HCT116 (cell line): ENCODE measurements around the gene CNTROB. TPM values are rescaled to one million over a fixed set of nuclear protein-coding genes. Genes with fewer than 3 reads are reported as not detected.
A peak's percentile ranks its signal among the peaks of the same experiment; 100 is the strongest.

Source experiments
- ATAC-seq: fragments of 200-7000 bp; cut with Tn5 transposase; 2 replicates; pipeline ENCODE4 v1.9.1; 2020; ENCODE audit warnings: mild to moderate bottlenecking, moderate library complexity
- BruUV-seq: library from RNA; stranded (reverse); fragments of 400-500 nt; replicated peaks from 2 replicates; lab custom pipeline; 2021; lab: Mats Ljungman, UMichigan
- CTCF ChIA-PET: fragments of 300-600 bp; sonication (Branson Sonifier 250); formaldehyde crosslinking; loops from one replicate; lab custom pipeline; 2021; ENCODE audit warnings: antibody characterized with exemption; lab: Charles Lee
- POLR2A ChIA-PET: fragments of 300-600, 350-600 bp; sonication (Branson Sonifier 250); formaldehyde crosslinking; loops from one replicate; lab custom pipeline; 2021; ENCODE audit warnings: antibody characterized with exemption; lab: Charles Lee
- RAD21 ChIA-PET, 2 experiments: fragments of 300-600 bp; sonication (Branson Sonifier 250); formaldehyde crosslinking; loops; one replicate each; lab custom pipeline; 2023; ENCODE audit warnings: low total read pairs in 2 of 2; ENCODE audit not compliant: uncharacterized antibody in 2 of 2, unreplicated experiment in 2 of 2, low non-redundant PET in 1 of 2; lab: Charles Lee
- DNase-seq: peaks from one replicate; pipeline ENCODE4 v3.0.0-alpha.2; 2010; ENCODE audit warnings: low read depth, low spot score
- H2AFZ ChIP-seq: fragments of 200-600 bp; shearing (Covaris generic), sonication (generic); 2 replicates; pipeline ENCODE4 v1.6.1; 2017; ENCODE audit warnings: low read depth, mixed run types, mixed read lengths, antibody characterized with exemption, low read length; ENCODE audit not compliant: poor library complexity, severe bottlenecking
- H3K27ac ChIP-seq: 2 replicates; pipeline ENCODE4 v1.5.1; 2012; ENCODE audit warnings: low read depth, low read length
- H3K27me3 ChIP-seq: fragments of 200-600 bp; sonication (generic); 2 replicates; pipeline ENCODE4 v1.6.1; 2016; ENCODE audit warnings: mixed run types, low read length, mixed read lengths; ENCODE audit not compliant: insufficient read depth
- H3K36me3 ChIP-seq, 2 experiments: fragments of 200-500 bp in 1 of 2; fragments of 200-600 bp in 1 of 2; sonication (Bioruptor generic) in 1 of 2; sonication (generic) in 1 of 2; 2 replicates each; pipeline versions ENCODE4 v1.5.1 to v1.6.1; 2014 to 2016; ENCODE audit warnings: low read length in 2 of 2, inconsistent platforms in 1 of 2, mixed read lengths in 1 of 2, mixed run types in 1 of 2; ENCODE audit not compliant: insufficient read depth in 2 of 2, control insufficient read depth in 1 of 2
- H3K4me1 ChIP-seq, 2 experiments: fragments of 200-600 bp in 1 of 2; sonication (generic) in 1 of 2; 2 replicates each; pipeline versions ENCODE4 v1.5.1 to v1.6.1; 2012 to 2017; ENCODE audit warnings: low read length in 2 of 2, inconsistent platforms in 1 of 2, mild to moderate bottlenecking in 1 of 2, mixed read lengths in 1 of 2, mixed run types in 1 of 2, moderate library complexity in 1 of 2; ENCODE audit not compliant: insufficient read depth in 2 of 2, control insufficient read depth in 1 of 2
- H3K4me2 ChIP-seq: fragments of 200-600 bp; sonication (generic); 2 replicates; pipeline ENCODE4 v1.6.1; 2017; ENCODE audit warnings: mixed run types, low read length, mixed read lengths
- H3K4me3 ChIP-seq, 2 experiments: fragments of 200-600 bp in 1 of 2; sonication (generic) in 1 of 2; replicated peaks in 1 of 2; 2 replicates each; pipeline ENCODE4 v1.5.1; 2011 to 2016; ENCODE audit warnings: low read length in 2 of 2, control low read depth in 1 of 2, low read depth in 1 of 2, mild to moderate bottlenecking in 1 of 2, mixed read lengths in 1 of 2, mixed run types in 1 of 2
- H3K79me2 ChIP-seq: fragments of 200-600 bp; sonication (generic); 2 replicates; pipeline ENCODE4 v1.6.1; 2017; ENCODE audit warnings: mild to moderate bottlenecking, mixed run types, low read length, moderate library complexity, mixed read lengths; ENCODE audit not compliant: insufficient read depth
- H3K9ac ChIP-seq: fragments of 200-600 bp; sonication (generic); 2 replicates; pipeline ENCODE4 v1.6.1; 2016; ENCODE audit warnings: low read length, mixed read lengths
- H3K9me2 ChIP-seq: fragments of 200-600 bp; sonication (generic), shearing (Covaris generic); 2 replicates; pipeline ENCODE4 v1.6.1; 2017; ENCODE audit warnings: mixed run types, mild to moderate bottlenecking, moderate library complexity; ENCODE audit not compliant: insufficient read depth
- H3K9me3 ChIP-seq, 2 experiments: fragments of 200-500 bp in 1 of 2; fragments of 200-600 bp in 1 of 2; sonication (Bioruptor generic) in 1 of 2; sonication (generic) in 1 of 2; 2 replicates each; pipeline ENCODE4 v1.6.1; 2014 to 2017; ENCODE audit warnings: low read length in 2 of 2, mixed read lengths in 2 of 2, inconsistent platforms in 1 of 2, low read depth in 1 of 2, mild to moderate bottlenecking in 1 of 2, mixed run types in 1 of 2, moderate library complexity in 1 of 2; ENCODE audit not compliant: control insufficient read depth in 1 of 2, insufficient read depth in 1 of 2
- H4K20me1 ChIP-seq: fragments of 200-600 bp; sonication (generic), shearing (Covaris generic); 2 replicates; pipeline ENCODE4 v1.6.1; 2017; ENCODE audit warnings: mixed run types, mild to moderate bottlenecking, moderate library complexity; ENCODE audit not compliant: insufficient read depth
- CBX3 ChIP-seq: IDR thresholded peaks from 2 replicates; pipeline ENCODE4 v1.6.1; 2012; ENCODE audit warnings: low read depth
- EGR1 ChIP-seq: IDR thresholded peaks from 2 replicates; pipeline ENCODE4 v1.6.1; 2012; ENCODE audit warnings: low read depth
- ELF1 ChIP-seq: IDR thresholded peaks from 2 replicates; pipeline ENCODE4 v1.6.1; 2012; ENCODE audit warnings: low read depth, borderline replicate concordance
- EZH2 ChIP-seq: fragments of 200-600 bp; sonication (generic); IDR thresholded peaks from 2 replicates; pipeline ENCODE4 v1.6.1; 2017; ENCODE audit warnings: antibody characterized with exemption, mixed run types
- FOSL1 ChIP-seq: IDR thresholded peaks from 2 replicates; pipeline ENCODE4 v1.6.1; 2012; ENCODE audit warnings: low read depth
- JUND ChIP-seq: IDR thresholded peaks from 2 replicates; pipeline ENCODE4 v1.6.1; 2012
- MAX ChIP-seq: IDR thresholded peaks from 2 replicates; pipeline ENCODE4 v1.6.1; 2012
- POLR2A ChIP-seq: IDR thresholded peaks from 2 replicates; pipeline ENCODE4 v1.7.0; 2011; ENCODE audit warnings: borderline replicate concordance; ENCODE audit not compliant: insufficient read depth, insufficient read length; ENCODE audit errors: extremely low read depth
- REST ChIP-seq: IDR thresholded peaks from 2 replicates; pipeline ENCODE4 v1.6.1; 2012; ENCODE audit warnings: low read depth
- SIN3A ChIP-seq: IDR thresholded peaks from 2 replicates; pipeline ENCODE4 v1.6.1; 2012; ENCODE audit warnings: low read depth
- SRF ChIP-seq: IDR thresholded peaks from 2 replicates; pipeline ENCODE4 v1.6.1; 2012; ENCODE audit warnings: low read depth
- TCF7L2 ChIP-seq: IDR thresholded peaks from 2 replicates; pipeline ENCODE4 v1.7.0; 2011; ENCODE audit warnings: borderline replicate concordance, inconsistent platforms; ENCODE audit not compliant: insufficient read depth, insufficient read length; ENCODE audit errors: extremely low read depth
- ZNF274 ChIP-seq: fragments of 200-500 bp; sonication (Bioruptor generic); IDR thresholded peaks from 2 replicates; pipeline ENCODE4 v1.6.1; 2014; ENCODE audit warnings: mild to moderate bottlenecking, low read depth, low read length, inconsistent platforms
- intact Hi-C: fragments of 100-400 bp; cut with micrococcal nuclease; formaldehyde crosslinking; loops from 2 replicates; pipeline ENCODE4 v1.10.0; 2022
- total RNA-seq: library from RNA; stranded (reverse); gene quantifications from one replicate; pipeline ENCODE4 v1.2.1, GENCODE V29; 2021; ENCODE audit not compliant: unreplicated experiment

CNTROB gene
- total RNA-seq, 1 experiment from 2014 or later = 54.6 TPM

- no peaks in the 10 kb centered on the region for H4K20me1 ChIP-seq
- no peak for ATAC-seq
Measured at GRCh38 chr17:7915179-7915610, 16.8 kb upstream of the CNTROB start.

GRCh38 chr17:7915611-7916384 lies 16.2 kb upstream of the CNTROB start, which contains the start of gene RNF227:
Gene RNF227 (minus strand): TSS chr17:7916289. CDS start chr17:7916195, 94 bp downstream.
- H3K27me3 ChIP-seq = no peaks in the 10 kb centered on the region
- H3K4me3 ChIP-seq = peak within 1 kb of the TSS; percentile 19 to 28
- peak within 1 kb of the TSS; percentile 62 for H3K4me2 ChIP-seq
- H3K9ac ChIP-seq = 0 out of 2 replicates have a peak within 1 kb of the TSS, but pooled peaks have one; percentile 13
- H2AFZ ChIP-seq = no peak within 1 kb of the TSS
- ATAC-seq = peak; percentile 63
- POLR2A ChIA-PET = interaction anchor here (1.0 kb wide), 1 partner anchor 77 kb away, joined by 3 read pairs; no protein-coding TSS in a partner anchor
- no peaks in the 10 kb centered on the region for H3K9me3 ChIP-seq
- H3K4me1 ChIP-seq = peaks cover 10 to 28% of the 10 kb centered on the region in 2 experiments; a peak in 3 of 4 replicates
- no TSS peak for BruUV-seq
- H3K79me2 ChIP-seq = no peaks in the 10 kb centered on the region
- CTCF ChIA-PET = interaction anchor here (1.7 kb wide), 1 partner anchor 126 kb away, joined by 5 read pairs; no protein-coding TSS in a partner anchor
- H4K20me1 ChIP-seq = no peaks in the 10 kb centered on the region
- DNase-seq = peak; percentile 63
- intact Hi-C loops = no loop called here
- RAD21 ChIA-PET = no interaction called here
- peak within 1 kb of the TSS; percentile 38; the same call in 1 of the 2 replicates for H3K27ac ChIP-seq
- peaks cover 2 to 3% of the 10 kb centered on the region in 2 experiments; a peak in 1 of 4 replicates for H3K36me3 ChIP-seq
- H3K9me2 ChIP-seq = no peaks in the 10 kb centered on the region
- TF ChIP-seq MAX (peak; percentile 93), ELF1 (no peak), CBX3 (0 out of 2 replicates have a peak, but pooled peaks have one; percentile 35), JUND (no peak), TCF7L2 (no peak), POLR2A (no peak), REST (no peak), EGR1 (0 out of 2 replicates have a peak, but pooled peaks have one; percentile 34), SRF (no peak), SIN3A (no peak), EZH2 (no peak), ZNF274 (no peak)

More at GRCh38 chr17:7915179-7915610, 16.8 kb upstream of the CNTROB start:
- intact Hi-C loops = no loop called here
- Histone ChIP-seq H3K27me3 (no peaks in the 10 kb centered on the region), H3K4me1 (peaks cover 10 to 28% of the 10 kb centered on the region in 2 experiments; a peak in 3 of 4 replicates), H3K79me2 (no peaks in the 10 kb centered on the region), H3K9me2 (no peaks in the 10 kb centered on the region), H3K27ac (no peak overlapping the region), H3K9me3 (no peaks in the 10 kb centered on the region), H2AFZ (no peak overlapping the region), H3K36me3 (peaks cover 2 to 4% of the 10 kb centered on the region in 2 experiments; a peak in 1 of 4 replicates), H3K4me3 (peak overlapping the region; percentile 19 to 28), H3K9ac (0 out of 2 replicates have a peak overlapping the region, but pooled peaks have one; percentile 13), H3K4me2 (peak overlapping the region; percentile 62)
- CTCF ChIA-PET = interaction anchor here (1.7 kb wide), 1 partner anchor 126 kb away, joined by 5 read pairs; no protein-coding TSS in a partner anchor
- RAD21 ChIA-PET = no interaction called here
- DNase-seq = no peak
- TSS peak; percentile 31 for BruUV-seq
- POLR2A ChIA-PET = interaction anchor here (1.0 kb wide), 1 partner anchor 76 kb away, joined by 3 read pairs; no protein-coding TSS in a partner anchor
- peak; percentile 47 for TF ChIP-seq TCF7L2
- TF ChIP-seq FOSL1 = no peak
- no peak for TF ChIP-seq EZH2
